ENCODE data around the gene ADAMTS17. TPM values are rescaled to one million over a fixed set of nuclear protein-coding genes. Genes with fewer than 3 reads are reported as not detected.

ADAMTS17 gene
- total and polyA plus RNA-seq, 9 of the 15 experiments (the other 6 are each of a cell fraction or from before 2014, with no cell fraction given) = 0.01 to 0.14 (median 0.07) TPM; not detected in 6

DNA sequence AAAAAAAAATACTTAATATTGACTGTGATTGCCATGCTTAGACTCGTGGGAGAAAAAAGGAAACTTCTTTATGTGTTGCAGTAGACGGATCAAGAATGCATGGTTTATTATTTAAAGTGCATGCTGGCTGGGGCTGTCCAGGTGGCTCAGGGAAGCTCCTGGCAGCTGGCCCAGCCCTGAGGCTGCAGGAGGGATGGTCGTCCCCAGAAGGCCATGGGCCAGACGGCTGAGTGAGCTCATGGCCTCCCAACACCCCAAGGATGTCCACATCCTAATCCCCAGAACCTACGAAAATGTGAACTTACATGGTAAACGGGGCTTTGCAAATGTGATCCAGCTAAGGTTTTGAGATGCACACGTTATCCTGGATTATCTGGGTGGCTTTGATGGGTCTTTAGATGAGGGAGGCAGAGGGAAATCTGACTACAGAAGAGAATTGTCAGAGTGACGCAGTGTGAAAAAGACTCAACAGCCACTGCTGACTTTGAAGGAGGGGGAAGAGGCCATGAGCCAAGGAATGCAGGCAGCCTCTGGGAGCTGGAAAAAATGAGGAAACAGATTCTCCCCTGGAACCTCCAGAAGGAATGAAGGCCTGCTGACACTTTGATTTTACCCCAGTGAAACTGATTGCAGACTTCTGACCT lies 29.8 kb downstream of the ADAMTS17 start:
- DNase-seq (ENCODE audit: extremely low read depth in 1 of 4, low spot score in 3 of 4) (no peak), FAIRE-seq (no peak), ATAC-seq (no peak)
- H3K27me3 ChIP-seq (ENCODE audit: control insufficient read depth in 2 of 2, insufficient read depth in 2 of 2, low read length in 2 of 2) = peaks cover 3 to 49% of the 10 kb centered on the region in 2 experiments; a peak in 3 of 5 replicates
- H3K9me1 ChIP-seq (ENCODE audit: control insufficient read depth, insufficient read depth, low read length) = no peaks in the 10 kb centered on the region
- no peak overlapping the region for H2AFZ ChIP-seq (ENCODE audit: low read depth, low read length)
- in situ Hi-C loops (cut with MboI) (no loop called here), intact Hi-C loops (cut with micrococcal nuclease) (no loop called here)
- ChIA-PET CTCF (ENCODE audit: low intra/inter-chr PET ratio) (no interaction called here), POLR2A (no interaction called here)
- no TSS peak for BruUV-seq (replicated peaks)
- no peak overlapping the region for H3K4me2 ChIP-seq (ENCODE audit: insufficient read depth, low read length)
- H3K4me1 ChIP-seq (replicated peaks in 1 of 2; ENCODE audit: control insufficient read depth in 2 of 2, insufficient read depth in 2 of 2, low read length in 2 of 2) = no peaks in the 10 kb centered on the region
- no peaks in the 10 kb centered on the region for H3K9me3 ChIP-seq (replicated peaks; ENCODE audit: control insufficient read depth, insufficient read depth, low read depth, low read length)
- no peaks in the 10 kb centered on the region for H3K36me3 ChIP-seq (ENCODE audit: control insufficient read depth, insufficient read depth, low read length)
- H3K79me2 ChIP-seq (ENCODE audit: control insufficient read depth, insufficient read depth, low read length) = no peaks in the 10 kb centered on the region
- WGBS (ENCODE audit: insufficient coverage, low coverage, missing lambda C conversion rate) = 0% methylated on average over 8 of the region's 8 CpGs
- no peaks in the 10 kb centered on the region for H4K20me1 ChIP-seq (replicated peaks; ENCODE audit: control insufficient read depth, insufficient read depth, low read length)
- no peak overlapping the region for H3K27ac ChIP-seq (ENCODE audit: extremely low read depth, low read depth, low read length)
- no peak overlapping the region for H3K9ac ChIP-seq (ENCODE audit: insufficient read depth in 1 of 2, low read depth in 2 of 2, low read length in 2 of 2)
- no peak overlapping the region for H3K4me3 ChIP-seq
- TF ChIP-seq, protein P1, sequence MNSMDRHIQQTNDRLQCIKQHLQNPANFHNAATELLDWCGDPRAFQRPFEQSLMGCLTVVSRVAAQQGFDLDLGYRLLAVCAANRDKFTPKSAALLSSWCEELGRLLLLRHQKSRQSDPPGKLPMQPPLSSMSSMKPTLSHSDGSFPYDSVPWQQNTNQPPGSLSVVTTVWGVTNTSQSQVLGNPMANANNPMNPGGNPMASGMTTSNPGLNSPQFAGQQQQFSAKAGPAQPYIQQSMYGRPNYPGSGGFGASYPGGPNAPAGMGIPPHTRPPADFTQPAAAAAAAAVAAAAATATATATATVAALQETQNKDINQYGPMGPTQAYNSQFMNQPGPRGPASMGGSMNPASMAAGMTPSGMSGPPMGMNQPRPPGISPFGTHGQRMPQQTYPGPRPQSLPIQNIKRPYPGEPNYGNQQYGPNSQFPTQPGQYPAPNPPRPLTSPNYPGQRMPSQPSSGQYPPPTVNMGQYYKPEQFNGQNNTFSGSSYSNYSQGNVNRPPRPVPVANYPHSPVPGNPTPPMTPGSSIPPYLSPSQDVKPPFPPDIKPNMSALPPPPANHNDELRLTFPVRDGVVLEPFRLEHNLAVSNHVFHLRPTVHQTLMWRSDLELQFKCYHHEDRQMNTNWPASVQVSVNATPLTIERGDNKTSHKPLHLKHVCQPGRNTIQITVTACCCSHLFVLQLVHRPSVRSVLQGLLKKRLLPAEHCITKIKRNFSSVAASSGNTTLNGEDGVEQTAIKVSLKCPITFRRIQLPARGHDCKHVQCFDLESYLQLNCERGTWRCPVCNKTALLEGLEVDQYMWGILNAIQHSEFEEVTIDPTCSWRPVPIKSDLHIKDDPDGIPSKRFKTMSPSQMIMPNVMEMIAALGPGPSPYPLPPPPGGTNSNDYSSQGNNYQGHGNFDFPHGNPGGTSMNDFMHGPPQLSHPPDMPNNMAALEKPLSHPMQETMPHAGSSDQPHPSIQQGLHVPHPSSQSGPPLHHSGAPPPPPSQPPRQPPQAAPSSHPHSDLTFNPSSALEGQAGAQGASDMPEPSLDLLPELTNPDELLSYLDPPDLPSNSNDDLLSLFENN (IDR thresholded peaks at IDR 0.05; ENCODE audit: low read depth in 2 of 2, low read length in 2 of 2) = no peak
- TF ChIP-seq ZBTB1 (CRISPR knock-in tag; IDR thresholded peaks at IDR 0.05; ENCODE audit: borderline replicate concordance, low read depth) (no peak), MIER1 (IDR thresholded peaks at IDR 0.05; ENCODE audit: low read depth) (no peak), EWSR1 (IDR thresholded peaks at IDR 0.05; ENCODE audit: borderline replicate concordance, low read depth, partially characterized antibody) (no peak), SNRNP70 (optimal IDR thresholded peaks at IDR 0.05; ENCODE audit: low read depth, low read length) (no peak), ZNF79 (CRISPR knock-in tag; IDR thresholded peaks at IDR 0.05; ENCODE audit: low read depth) (no peak), ZNF408 (CRISPR knock-in tag; IDR thresholded peaks at IDR 0.05; ENCODE audit: low read depth) (no peak), MCM5 (IDR thresholded peaks at IDR 0.05; ENCODE audit: low read depth) (no peak), FIP1L1 (IDR thresholded peaks at IDR 0.05; ENCODE audit: low read depth, low read length, poor library complexity, severe bottlenecking) (no peak)
- TF ChIP-seq, protein P2, sequence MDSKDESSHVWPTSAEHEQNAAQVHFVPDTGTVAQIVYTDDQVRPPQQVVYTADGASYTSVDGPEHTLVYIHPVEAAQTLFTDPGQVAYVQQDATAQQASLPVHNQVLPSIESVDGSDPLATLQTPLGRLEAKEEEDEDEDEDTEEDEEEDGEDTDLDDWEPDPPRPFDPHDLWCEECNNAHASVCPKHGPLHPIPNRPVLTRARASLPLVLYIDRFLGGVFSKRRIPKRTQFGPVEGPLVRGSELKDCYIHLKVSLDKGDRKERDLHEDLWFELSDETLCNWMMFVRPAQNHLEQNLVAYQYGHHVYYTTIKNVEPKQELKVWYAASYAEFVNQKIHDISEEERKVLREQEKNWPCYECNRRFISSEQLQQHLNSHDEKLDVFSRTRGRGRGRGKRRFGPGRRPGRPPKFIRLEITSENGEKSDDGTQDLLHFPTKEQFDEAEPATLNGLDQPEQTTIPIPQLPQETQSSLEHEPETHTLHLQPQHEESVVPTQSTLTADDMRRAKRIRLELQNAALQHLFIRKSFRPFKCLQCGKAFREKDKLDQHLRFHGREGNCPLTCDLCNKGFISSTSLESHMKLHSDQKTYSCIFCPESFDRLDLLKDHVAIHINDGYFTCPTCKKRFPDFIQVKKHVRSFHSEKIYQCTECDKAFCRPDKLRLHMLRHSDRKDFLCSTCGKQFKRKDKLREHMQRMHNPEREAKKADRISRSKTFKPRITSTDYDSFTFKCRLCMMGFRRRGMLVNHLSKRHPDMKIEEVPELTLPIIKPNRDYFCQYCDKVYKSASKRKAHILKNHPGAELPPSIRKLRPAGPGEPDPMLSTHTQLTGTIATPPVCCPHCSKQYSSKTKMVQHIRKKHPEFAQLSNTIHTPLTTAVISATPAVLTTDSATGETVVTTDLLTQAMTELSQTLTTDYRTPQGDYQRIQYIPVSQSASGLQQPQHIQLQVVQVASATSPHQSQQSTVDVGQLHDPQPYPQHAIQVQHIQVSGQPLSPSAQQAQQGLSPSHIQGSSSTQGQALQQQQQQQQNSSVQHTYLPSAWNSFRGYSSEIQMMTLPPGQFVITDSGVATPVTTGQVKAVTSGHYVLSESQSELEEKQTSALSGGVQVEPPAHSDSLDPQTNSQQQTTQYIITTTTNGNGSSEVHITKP (IDR thresholded peaks at IDR 0.05; ENCODE audit: partially characterized antibody) = no peak
- TF ChIP-seq, protein P3, sequence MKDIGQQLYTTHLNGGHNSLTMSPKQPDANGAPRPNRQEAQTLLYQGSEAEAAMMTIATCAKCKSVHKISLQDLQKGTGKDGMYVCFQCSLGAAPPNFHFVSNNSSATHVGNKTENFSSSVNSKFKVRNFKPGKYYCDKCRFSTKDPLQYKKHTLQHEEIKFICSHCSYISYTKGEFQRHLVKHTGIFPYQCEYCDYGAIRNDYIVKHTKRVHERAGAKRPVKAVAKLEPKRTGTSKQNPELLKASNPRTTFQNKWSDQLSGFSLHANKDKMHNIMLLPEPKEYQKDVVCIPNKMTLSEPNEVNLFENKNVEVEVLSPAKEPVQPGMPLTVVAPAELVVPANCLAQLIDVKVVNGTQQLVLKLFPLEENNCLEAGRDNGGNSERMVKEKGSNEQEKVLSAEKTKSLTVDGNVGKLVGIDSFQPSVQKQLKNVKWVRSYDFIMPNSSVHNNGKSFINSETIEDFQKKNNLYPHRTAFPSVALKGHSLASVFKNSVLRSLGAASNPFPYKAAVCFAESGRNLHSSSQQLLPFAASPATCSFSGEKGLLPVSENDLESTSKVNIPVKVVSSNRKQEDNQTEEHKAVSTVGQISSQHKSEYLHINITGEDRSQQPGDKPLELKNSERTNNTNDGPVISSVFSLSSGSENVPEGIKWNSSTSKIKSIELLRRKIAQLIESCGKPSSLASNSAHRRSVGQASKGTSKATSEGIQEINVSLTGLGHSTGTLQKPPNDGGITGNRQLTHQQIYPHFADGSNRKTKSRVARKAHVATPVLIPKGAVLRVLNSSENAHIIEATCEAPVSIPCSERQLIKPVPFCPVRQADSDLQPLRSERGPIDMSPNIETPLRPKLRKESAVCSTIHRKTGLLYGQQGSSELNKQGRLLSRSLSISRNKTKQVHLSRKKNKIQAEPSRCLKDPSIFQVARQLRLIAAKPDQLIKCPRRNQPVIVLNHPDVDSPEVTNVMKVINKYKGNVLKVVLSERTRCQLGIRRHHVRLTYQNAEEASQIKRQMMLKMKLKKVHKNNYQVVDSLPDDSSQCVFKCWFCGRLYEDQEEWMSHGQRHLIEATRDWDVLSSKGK (CRISPR knock-in tag; IDR thresholded peaks at IDR 0.05) = no peak
